B cell (primary cell): ENCODE data around the gene NYAP2. TPM values are rescaled to one million over a fixed set of nuclear protein-coding genes. Genes with fewer than 3 reads are reported as not detected.

Source experiments
- ATAC-seq: fragments of 200-7000 bp; cut with Tn5 transposase; one replicate; pipeline ENCODE4 v1.10.0; 2021; ENCODE audit warnings: low read depth, mild to moderate bottlenecking, moderate number of reproducible peaks, moderate library complexity
- CTCF ChIA-PET: fragments of 350-600 bp; sonication (Branson Sonifier 250); formaldehyde crosslinking; loops from one replicate; lab custom pipeline; 2021; ENCODE audit warnings: antibody characterized with exemption, inconsistent platforms; lab: Charles Lee
- POLR2A ChIA-PET: fragments of 350-600 bp; sonication (Branson Sonifier 250); formaldehyde crosslinking; loops from one replicate; lab custom pipeline; 2021; ENCODE audit warnings: antibody characterized with exemption; lab: Charles Lee
- DNase-seq: peaks from one replicate; pipeline ENCODE4 v3.0.0; 2013
- H2AFZ ChIP-seq: 2 replicates; pipeline ENCODE4 v1.6.1; 2012; ENCODE audit warnings: mild to moderate bottlenecking, low read depth, low read length; ENCODE audit not compliant: insufficient read depth, poor library complexity, severe bottlenecking
- H3K27ac ChIP-seq, 2 donors: 1 replicate in 1 of 2; 2 replicates in 1 of 2; pipeline ENCODE4 v1.5.1; 2012 to 2013; ENCODE audit warnings: low read length in 2 of 2, mild to moderate bottlenecking in 2 of 2, moderate library complexity in 1 of 2
- H3K27me3 ChIP-seq, 4 experiments: fragments of 200-600 bp in 1 of 4; sonication (generic) in 1 of 4; replicated peaks in 1 of 4; 1 replicate in 2 of 4; 2 replicates in 2 of 4; pipeline versions ENCODE4 v1.6.1 to v1.7.0; 2013 to 2016; ENCODE audit warnings: low read length in 3 of 4, mild to moderate bottlenecking in 2 of 4, mixed read lengths in 1 of 4, moderate library complexity in 1 of 4; ENCODE audit not compliant: insufficient read depth in 4 of 4, control insufficient read depth in 3 of 4; ENCODE audit errors: control extremely low read depth in 1 of 4
- H3K36me3 ChIP-seq, 2 experiments: replicated peaks in 1 of 2; 1 replicate in 1 of 2; 2 replicates in 1 of 2; pipeline versions ENCODE4 v1.6.1 to v1.7.1; 2013; ENCODE audit warnings: low read length in 1 of 2; ENCODE audit not compliant: insufficient read depth in 2 of 2, control insufficient read depth in 1 of 2; ENCODE audit errors: control extremely low read depth in 1 of 2, extremely low read depth in 1 of 2
- H3K4me1 ChIP-seq, 2 donors: fragments of 200-600 bp in 1 of 2; sonication (generic) in 1 of 2; 1 replicate in 1 of 2; 2 replicates in 1 of 2; pipeline versions ENCODE4 v1.5.1 to v1.6.1; 2013 to 2017; ENCODE audit warnings: low read length in 2 of 2; ENCODE audit not compliant: control insufficient read depth in 2 of 2, insufficient read depth in 2 of 2
- H3K4me2 ChIP-seq: replicated peaks from 2 replicates; pipeline ENCODE3; 2012; ENCODE audit warnings: mild to moderate bottlenecking, low read depth, low read length; ENCODE audit not compliant: poor library complexity, severe bottlenecking
- H3K4me3 ChIP-seq, 5 experiments: fragments of 200-600 bp in 1 of 5; sonication (generic) in 1 of 5; 1 replicate in 3 of 5; 2 replicates in 2 of 5; pipeline versions ENCODE4 v1.5.1 to v1.7.0; 2011 to 2016; ENCODE audit warnings: low read length in 4 of 5, mild to moderate bottlenecking in 4 of 5, low read depth in 2 of 5, control low read depth in 1 of 5, moderate library complexity in 1 of 5; ENCODE audit not compliant: insufficient read depth in 1 of 5; ENCODE audit errors: control extremely low read depth in 1 of 5, extremely low read depth in 1 of 5
- H3K79me2 ChIP-seq: fragments of 200-600 bp; sonication (generic); one replicate; pipeline ENCODE4 v1.6.0; 2016; ENCODE audit warnings: low read length; ENCODE audit not compliant: control insufficient read depth, insufficient read depth
- H3K9ac ChIP-seq: fragments of 200-600 bp; sonication (generic); 2 replicates; pipeline ENCODE4 v1.6.1; 2017; ENCODE audit warnings: mild to moderate bottlenecking, low read length, moderate library complexity
- H3K9me3 ChIP-seq, 3 donors: one replicate each; pipeline versions ENCODE4 v1.6.1 to v1.7.1; 2013; ENCODE audit warnings: low read length in 2 of 3; ENCODE audit not compliant: control insufficient read depth in 2 of 3, insufficient read depth in 1 of 3; ENCODE audit errors: control extremely low read depth in 1 of 3
- H4K20me1 ChIP-seq: 2 replicates; pipeline ENCODE4 v1.6.0; 2012; ENCODE audit warnings: mild to moderate bottlenecking, low read length; ENCODE audit not compliant: insufficient read depth, control insufficient read depth, poor library complexity, severe bottlenecking
- H3K27ac Mint-ChIP-seq: one replicate; pipeline ENCODE4 v1.8.0; 2021; ENCODE audit warnings: mixed read lengths
- H3K27me3 Mint-ChIP-seq: one replicate; pipeline ENCODE4 v1.8.0; 2021; ENCODE audit warnings: mixed read lengths
- H3K4me1 Mint-ChIP-seq: one replicate; pipeline ENCODE4 v1.8.0; 2021; ENCODE audit warnings: mixed read lengths
- H3K4me3 Mint-ChIP-seq: one replicate; pipeline ENCODE4 v1.8.0; 2021; ENCODE audit warnings: mixed read lengths
- H3K9me3 Mint-ChIP-seq: one replicate; pipeline ENCODE4 v1.8.0; 2022; ENCODE audit warnings: mixed read lengths; ENCODE audit not compliant: insufficient read depth
- EZH2 ChIP-seq: IDR thresholded peaks from 2 replicates; pipeline ENCODE4 v1.6.1; 2012; ENCODE audit warnings: borderline replicate concordance, low read depth, mild to moderate bottlenecking, moderate library complexity, low read length; ENCODE audit not compliant: insufficient read depth, poor library complexity, severe bottlenecking
- WGBS: methylation state at CpG from one replicate; pipeline ENCODE4 v1.1.5; 2013; ENCODE audit warnings: missing lambda C conversion rate; ENCODE audit not compliant: insufficient coverage; 5-methylcytosine and 5-hydroxymethylcytosine counted together
- intact Hi-C: fragments of 100-400 bp; cut with micrococcal nuclease; formaldehyde crosslinking; loops from one replicate; pipeline ENCODE4 v1.10.0; 2022
- polyA plus RNA-seq: library from polyadenylated mRNA; depleted of rRNA; stranded (reverse); fragments of >200 nt; gene quantifications from 2 replicates; pipeline ENCODE4 v1.2.3, GENCODE V29; 2012
- total RNA-seq, 2 donors: library from RNA; stranded (reverse); fragments of 120-200 nt in 1 of 2; gene quantifications; 1 replicate in 1 of 2; 2 replicates in 1 of 2; pipeline versions ENCODE4 v1.2.3 to v1.2.4, GENCODE V29; 2013 to 2022
- TF ChIP-seq, protein P1 (sequence below): fragments of 200-600 bp; IDR thresholded peaks from one replicate; pipeline ENCODE4 v1.8.0; 2022; ENCODE audit warnings: antibody characterized with exemption, mild to moderate bottlenecking

The NYAP2 gene
- total and polyA plus RNA-seq, 2 donors (not counting 1 experiment from before 2014, with no cell fraction given), result 0.12 to 0.17 TPM

DNA sequence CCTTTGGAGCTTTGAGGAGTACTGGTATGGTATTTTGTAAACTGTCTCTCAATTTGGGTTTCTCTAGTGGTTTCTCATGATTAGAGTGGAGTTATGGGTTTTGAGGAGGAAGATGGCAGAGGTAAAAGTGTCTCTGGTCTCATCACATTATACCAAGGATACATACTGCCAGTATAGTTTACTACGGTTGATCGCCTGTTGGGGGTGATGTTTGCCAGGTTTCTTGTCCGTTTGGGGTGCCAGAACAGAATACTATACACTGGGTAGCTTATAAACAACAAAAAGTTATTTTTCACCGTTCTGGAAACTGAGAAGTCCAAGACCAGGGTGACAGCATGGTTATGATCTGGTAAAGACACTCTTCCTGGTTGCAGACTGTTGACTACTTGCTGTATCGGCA lies 293.7 kb downstream of the NYAP2 start:
- POLR2A ChIA-PET, result no interaction called here
- Mint-ChIP-seq H3K27ac (no peak overlapping the region), H3K27me3 (peaks cover 8% of the 10 kb centered on the region), H3K9me3 (no peaks in the 10 kb centered on the region), H3K4me1 (no peaks in the 10 kb centered on the region), H3K4me3 (no peak overlapping the region)
- intact Hi-C loops, result no loop called here
- H3K4me1 ChIP-seq, result no peaks in the 10 kb centered on the region
- H3K79me2 ChIP-seq, result no peaks in the 10 kb centered on the region
- H4K20me1 ChIP-seq, result no peaks in the 10 kb centered on the region
- CTCF ChIA-PET, result no interaction called here
- no peak overlapping the region for H2AFZ ChIP-seq
- no peak overlapping the region for H3K9ac ChIP-seq
- no CpG with 5 or more reads among the region's 5 CpGs for WGBS
- H3K4me3 ChIP-seq, result no peak overlapping the region
- H3K9me3 ChIP-seq, result no peaks in the 10 kb centered on the region
- ATAC-seq, result no peak
- H3K27ac ChIP-seq, result no peak overlapping the region
- DNase-seq, result no peak
- no peaks in the 10 kb centered on the region for H3K36me3 ChIP-seq
- no peaks in the 10 kb centered on the region for H3K27me3 ChIP-seq
- no peak for TF ChIP-seq EZH2
- TF ChIP-seq, protein P1, sequence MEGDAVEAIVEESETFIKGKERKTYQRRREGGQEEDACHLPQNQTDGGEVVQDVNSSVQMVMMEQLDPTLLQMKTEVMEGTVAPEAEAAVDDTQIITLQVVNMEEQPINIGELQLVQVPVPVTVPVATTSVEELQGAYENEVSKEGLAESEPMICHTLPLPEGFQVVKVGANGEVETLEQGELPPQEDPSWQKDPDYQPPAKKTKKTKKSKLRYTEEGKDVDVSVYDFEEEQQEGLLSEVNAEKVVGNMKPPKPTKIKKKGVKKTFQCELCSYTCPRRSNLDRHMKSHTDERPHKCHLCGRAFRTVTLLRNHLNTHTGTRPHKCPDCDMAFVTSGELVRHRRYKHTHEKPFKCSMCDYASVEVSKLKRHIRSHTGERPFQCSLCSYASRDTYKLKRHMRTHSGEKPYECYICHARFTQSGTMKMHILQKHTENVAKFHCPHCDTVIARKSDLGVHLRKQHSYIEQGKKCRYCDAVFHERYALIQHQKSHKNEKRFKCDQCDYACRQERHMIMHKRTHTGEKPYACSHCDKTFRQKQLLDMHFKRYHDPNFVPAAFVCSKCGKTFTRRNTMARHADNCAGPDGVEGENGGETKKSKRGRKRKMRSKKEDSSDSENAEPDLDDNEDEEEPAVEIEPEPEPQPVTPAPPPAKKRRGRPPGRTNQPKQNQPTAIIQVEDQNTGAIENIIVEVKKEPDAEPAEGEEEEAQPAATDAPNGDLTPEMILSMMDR, result no peak
- no peak overlapping the region for H3K4me2 ChIP-seq

DNA sequence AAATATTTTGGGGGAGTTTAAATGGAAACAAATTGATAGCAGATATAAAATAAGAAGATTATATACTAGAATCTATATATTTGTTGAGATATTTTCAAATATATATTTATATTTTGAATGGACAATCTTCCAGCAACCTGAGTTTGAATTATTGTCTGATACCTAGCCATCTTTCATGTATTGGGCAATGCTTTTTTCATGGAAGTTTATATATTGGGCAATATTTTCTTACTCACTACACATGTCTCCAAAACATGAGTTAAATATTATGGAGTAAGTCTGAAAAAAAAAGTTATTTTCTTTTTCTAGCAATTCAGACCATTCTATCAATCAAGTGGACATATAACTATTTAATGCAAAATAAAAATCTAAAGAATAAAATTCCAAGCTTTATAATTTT lies 295.2 kb downstream of the NYAP2 start:
- Histone ChIP-seq H2AFZ (no peak overlapping the region), H4K20me1 (no peaks in the 10 kb centered on the region), H3K9ac (no peak overlapping the region), H3K79me2 (no peaks in the 10 kb centered on the region), H3K4me2 (no peak overlapping the region), H3K36me3 (no peaks in the 10 kb centered on the region), H3K9me3 (no peaks in the 10 kb centered on the region), H3K27me3 (no peaks in the 10 kb centered on the region), H3K4me1 (no peaks in the 10 kb centered on the region), H3K4me3 (no peak overlapping the region), H3K27ac (no peak overlapping the region)
- CTCF ChIA-PET, result no interaction called here
- ATAC-seq (no peak), DNase-seq (no peak)
- intact Hi-C loops, result no loop called here
- H3K27ac Mint-ChIP-seq, result no peak overlapping the region
- no peaks in the 10 kb centered on the region for H3K9me3 Mint-ChIP-seq
- peaks cover 4% of the 10 kb centered on the region for H3K4me1 Mint-ChIP-seq
- POLR2A ChIA-PET, result no interaction called here
- no peak overlapping the region for H3K4me3 Mint-ChIP-seq
- no peak for TF ChIP-seq EZH2
- TF ChIP-seq, protein P1, result no peak
- H3K27me3 Mint-ChIP-seq, result peaks cover 8% of the 10 kb centered on the region
